Muscle of leg (tissue), 11 donors: ENCODE data around the gene KCNJ6. TPM values are rescaled to one million over a fixed set of nuclear protein-coding genes. Genes with fewer than 3 reads are reported as not detected.

Experiments
- DNase-seq: peaks from one replicate; pipeline ENCODE4 v3.0.0; 2013
- H3K27ac ChIP-seq: one replicate; pipeline ENCODE4 v1.5.1; 2013; ENCODE audit warnings: mild to moderate bottlenecking, low read length, control low read depth
- H3K27me3 ChIP-seq: one replicate; pipeline ENCODE4 v1.6.1; 2013; ENCODE audit warnings: low read length; ENCODE audit not compliant: control insufficient read depth, insufficient read depth
- H3K36me3 ChIP-seq: one replicate; pipeline ENCODE4 v1.6.1; 2013; ENCODE audit warnings: low read length; ENCODE audit not compliant: control insufficient read depth, insufficient read depth
- H3K4me1 ChIP-seq: one replicate; pipeline ENCODE4 v1.6.1; 2013; ENCODE audit warnings: low read length; ENCODE audit not compliant: control insufficient read depth, insufficient read depth
- H3K4me3 ChIP-seq: one replicate; pipeline ENCODE4 v1.5.1; 2013; ENCODE audit warnings: low read length, control low read depth
- H3K9me3 ChIP-seq: replicated peaks from 2 replicates; pipeline ENCODE4 v1.6.1; 2013; ENCODE audit warnings: low read depth, low read length; ENCODE audit not compliant: control insufficient read depth
- WGBS: methylation state at CpG from one replicate; pipeline ENCODE4 v1.1.5; 2013; ENCODE audit warnings: missing lambda C conversion rate; ENCODE audit not compliant: insufficient coverage; 5-methylcytosine and 5-hydroxymethylcytosine counted together
- polyA plus RNA-seq, 8 donors: library from polyadenylated mRNA; unstranded; fragments of 120-200 nt; gene quantifications; one replicate each; pipeline versions ENCODE4 v1.2.1 to v1.2.3, GENCODE V29; 2013; ENCODE audit warnings: inconsistent platforms in 1 of 8, low replicate concordance in 1 of 8; ENCODE audit not compliant: insufficient read length in 8 of 8, insufficient read depth in 1 of 8
- total RNA-seq: library from RNA; stranded (reverse); fragments of 120-200 nt; gene quantifications from one replicate; pipeline ENCODE4 v1.2.4, GENCODE V29; 2013

Gene KCNJ6
- total and polyA plus RNA-seq, 9 donors = 0.81 to 2.1 (median 1.2) TPM

DNA sequence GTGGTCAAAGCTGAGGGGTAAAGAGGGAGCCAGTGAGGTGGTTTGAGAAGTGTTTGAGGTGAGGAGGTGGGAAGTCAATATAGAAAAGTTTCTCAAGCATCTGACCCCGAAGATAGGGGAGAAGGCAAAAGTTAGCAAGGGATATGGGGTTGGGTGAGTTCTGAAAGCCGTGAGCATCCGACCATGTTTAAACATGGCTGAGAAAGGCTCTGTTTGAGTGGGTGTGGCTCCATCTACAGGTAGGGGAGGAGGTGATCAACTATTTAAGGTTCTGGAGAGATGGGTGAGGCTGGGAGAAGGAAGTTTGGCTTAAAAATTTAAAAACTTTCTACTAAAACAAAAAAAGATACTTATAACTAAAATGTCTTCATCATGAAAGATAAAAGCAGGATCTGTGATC lies 273.8 kb downstream of the KCNJ6 start:
- Histone ChIP-seq H3K27me3 (no peaks in the 10 kb centered on the region), H3K4me1 (no peaks in the 10 kb centered on the region), H3K36me3 (no peaks in the 10 kb centered on the region), H3K4me3 (no peak overlapping the region), H3K9me3 (no peaks in the 10 kb centered on the region), H3K27ac (no peak overlapping the region)
- DNase-seq = no peak
- WGBS = 61% methylated on average over 3 of the region's 3 CpGs

GRCh38 chr21:37639756-37640155 lies 276.5 kb downstream of the KCNJ6 start:
- Histone ChIP-seq H3K36me3 (no peaks in the 10 kb centered on the region), H3K27me3 (no peaks in the 10 kb centered on the region), H3K27ac (no peak overlapping the region), H3K4me1 (peaks cover 3% of the 10 kb centered on the region), H3K9me3 (no peaks in the 10 kb centered on the region), H3K4me3 (no peak overlapping the region)
- WGBS = no CpG with 5 or more reads among the region's 2 CpGs
- DNase-seq = no peak

GRCh38 chr21:37636152-37636860 lies 280.0 kb downstream of the KCNJ6 start:
- H3K27me3 ChIP-seq = no peaks in the 10 kb centered on the region
- no peak overlapping the region for H3K27ac ChIP-seq
- no peak overlapping the region for H3K4me3 ChIP-seq
- WGBS = 78% methylated on average over 4 of the region's 8 CpGs
- H3K4me1 ChIP-seq = peaks cover 7% of the 10 kb centered on the region
- H3K36me3 ChIP-seq = no peaks in the 10 kb centered on the region
- no peaks in the 10 kb centered on the region for H3K9me3 ChIP-seq
- no peak for DNase-seq

DNA sequence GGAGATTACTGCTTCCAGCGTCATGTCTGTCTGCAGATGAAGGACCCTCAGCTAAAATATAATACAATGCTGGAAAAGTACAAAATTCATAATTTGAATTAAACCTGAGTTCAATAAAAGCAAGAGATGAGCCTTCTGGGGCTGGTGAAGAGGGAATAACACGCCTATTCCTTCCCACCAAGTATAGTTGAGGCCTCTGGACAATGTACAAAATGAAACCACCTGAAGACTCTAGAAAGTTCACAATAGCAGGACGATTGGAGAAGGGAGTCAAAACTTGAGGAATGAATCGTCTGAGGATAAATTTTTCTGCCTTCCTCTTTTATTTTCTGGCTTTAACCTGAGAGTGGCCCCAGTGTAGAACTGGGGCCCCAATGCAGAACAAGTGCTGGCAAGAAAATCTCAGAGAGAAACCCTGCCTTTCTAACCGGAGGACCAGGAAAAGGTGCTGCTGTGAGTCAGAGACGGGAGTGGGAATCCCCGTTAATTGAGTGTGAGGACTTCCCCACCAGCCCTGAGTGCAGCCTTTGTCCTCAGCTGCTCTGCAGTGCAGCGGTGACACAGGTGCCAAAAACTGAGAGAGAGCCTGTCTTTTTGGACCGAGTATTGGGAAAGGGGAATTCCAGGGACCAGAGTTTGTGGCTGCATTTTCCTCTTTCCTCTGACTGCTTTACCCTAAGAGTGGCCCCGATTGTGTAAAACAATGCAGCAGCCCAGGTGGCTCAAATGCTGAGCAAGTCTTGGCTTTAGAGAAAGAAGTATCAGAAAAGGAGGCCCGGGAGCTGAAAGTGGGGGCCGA lies 284.7 kb downstream of the KCNJ6 start:
- Histone ChIP-seq H3K27me3 (no peaks in the 10 kb centered on the region), H3K27ac (peak overlapping the region; percentile 37), H3K36me3 (no peaks in the 10 kb centered on the region), H3K9me3 (no peaks in the 10 kb centered on the region), H3K4me1 (peaks cover 12% of the 10 kb centered on the region), H3K4me3 (no peak overlapping the region)
- DNase-seq = peak; percentile 49
- WGBS = 30% methylated on average over 5 of the region's 12 CpGs

GRCh38 chr21:37630872-37631271 lies 285.4 kb downstream of the KCNJ6 start:
- Histone ChIP-seq H3K27ac (no peak overlapping the region), H3K4me1 (peaks cover 8% of the 10 kb centered on the region), H3K9me3 (no peaks in the 10 kb centered on the region), H3K36me3 (no peaks in the 10 kb centered on the region), H3K27me3 (no peaks in the 10 kb centered on the region), H3K4me3 (no peak overlapping the region)
- no CpG with 5 or more reads among the region's 2 CpGs for WGBS
- no peak for DNase-seq

DNA sequence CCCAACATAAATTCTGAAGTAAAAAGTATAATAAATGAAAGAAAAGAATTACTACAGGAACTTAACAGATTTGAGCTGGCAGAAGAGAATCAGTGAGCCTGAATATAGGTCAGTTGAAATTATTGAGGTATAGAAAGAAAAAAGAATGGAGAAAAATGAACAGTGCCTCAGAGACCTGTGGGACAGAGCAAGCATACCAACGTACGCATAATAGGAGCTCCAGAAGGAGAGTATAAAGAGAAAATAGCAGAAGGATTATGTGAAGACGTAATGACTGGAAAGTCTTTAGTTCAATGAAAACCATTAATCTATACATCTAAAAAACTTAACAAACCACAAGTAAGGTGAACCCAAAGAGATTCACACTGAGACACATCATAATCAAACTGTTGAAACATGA lies 287.9 kb downstream of the KCNJ6 start:
- H3K4me1 ChIP-seq = peaks cover 14% of the 10 kb centered on the region
- H3K4me3 ChIP-seq = no peak overlapping the region
- H3K36me3 ChIP-seq = no peaks in the 10 kb centered on the region
- no peak overlapping the region for H3K27ac ChIP-seq
- H3K9me3 ChIP-seq = no peaks in the 10 kb centered on the region
- no peak for DNase-seq
- no peaks in the 10 kb centered on the region for H3K27me3 ChIP-seq
- no CpG with 5 or more reads among the region's 3 CpGs for WGBS

DNA sequence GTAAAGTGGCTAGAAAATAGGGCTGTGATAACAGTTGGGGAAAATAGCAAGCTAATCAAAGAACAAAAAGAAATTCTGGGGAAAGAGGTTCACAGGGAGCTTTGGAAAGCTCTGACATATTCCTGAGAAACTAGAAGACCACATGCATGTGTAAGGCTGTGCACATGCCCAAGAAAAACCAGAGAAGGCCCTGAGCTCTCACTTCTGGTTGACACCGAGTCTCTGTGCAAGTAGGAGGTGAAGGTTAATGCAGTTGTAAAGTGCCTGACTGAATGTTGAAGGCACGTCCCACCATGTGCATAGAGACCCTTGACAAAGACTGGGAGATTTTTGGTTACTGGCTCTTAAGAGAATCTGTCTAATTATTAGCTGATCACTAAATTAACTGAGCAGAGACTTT lies 288.7 kb downstream of the KCNJ6 start:
- no peak for DNase-seq
- no CpG with 5 or more reads among the region's 2 CpGs for WGBS

GRCh38 chr21:37627074-37627473 lies 289.2 kb downstream of the KCNJ6 start:
- H3K27ac ChIP-seq = no peak overlapping the region
- H3K9me3 ChIP-seq = no peaks in the 10 kb centered on the region
- DNase-seq = no peak
- WGBS = 33% methylated on average over 1 of the region's 4 CpGs
- H3K4me3 ChIP-seq = no peak overlapping the region
- no peaks in the 10 kb centered on the region for H3K36me3 ChIP-seq
- H3K4me1 ChIP-seq = peaks cover 22% of the 10 kb centered on the region
- no peaks in the 10 kb centered on the region for H3K27me3 ChIP-seq

More for the DNA sequence above, 288.7 kb downstream of the KCNJ6 start:
- Histone ChIP-seq H3K36me3 (no peaks in the 10 kb centered on the region), H3K4me1 (peaks cover 21% of the 10 kb centered on the region), H3K4me3 (no peak overlapping the region), H3K27ac (no peak overlapping the region), H3K9me3 (no peaks in the 10 kb centered on the region), H3K27me3 (no peaks in the 10 kb centered on the region)

GRCh38 chr21:37626320-37626719 lies 289.9 kb downstream of the KCNJ6 start:
- DNase-seq = no peak
- Histone ChIP-seq H3K9me3 (no peaks in the 10 kb centered on the region), H3K4me1 (peaks cover 19% of the 10 kb centered on the region), H3K4me3 (no peak overlapping the region), H3K36me3 (no peaks in the 10 kb centered on the region), H3K27ac (peak overlapping the region; percentile 7), H3K27me3 (no peaks in the 10 kb centered on the region)
- whole genome bisulfite sequencing = no CpG with 5 or more reads among the region's 6 CpGs

GRCh38 chr21:37623689-37624088 lies 292.6 kb downstream of the KCNJ6 start:
- WGBS = no CpG with 5 or more reads among the region's 3 CpGs
- no peak overlapping the region for H3K27ac ChIP-seq
- peaks cover 18% of the 10 kb centered on the region for H3K4me1 ChIP-seq
- DNase-seq = no peak
- H3K9me3 ChIP-seq = no peaks in the 10 kb centered on the region
- no peak overlapping the region for H3K4me3 ChIP-seq
- no peaks in the 10 kb centered on the region for H3K27me3 ChIP-seq
- no peaks in the 10 kb centered on the region for H3K36me3 ChIP-seq
